Ectodermal cell (in vitro differentiated cells): ENCODE measurements around the gene ACACA.

Experiments used
- H3K27ac ChIP-seq: 2 replicates; pipeline ENCODE4 v1.7.0; 2013; ENCODE audit warnings: mild to moderate bottlenecking, low read depth, low read length; ENCODE audit not compliant: insufficient read depth, poor library complexity, severe bottlenecking
- H3K27me3 ChIP-seq: 2 replicates; pipeline ENCODE4 v1.7.0; 2013; ENCODE audit warnings: mild to moderate bottlenecking, low read length; ENCODE audit not compliant: insufficient read depth, control insufficient read depth, poor library complexity, severe bottlenecking
- H3K36me3 ChIP-seq: one replicate; pipeline ENCODE4 v1.7.0; 2013; ENCODE audit warnings: low read length; ENCODE audit not compliant: control insufficient read depth, insufficient read depth
- H3K4me1 ChIP-seq: one replicate; pipeline ENCODE4 v1.7.0; 2013; ENCODE audit warnings: low read length; ENCODE audit not compliant: control insufficient read depth, insufficient read depth
- H3K4me3 ChIP-seq: 2 replicates; pipeline ENCODE4 v1.7.0; 2013; ENCODE audit warnings: low read depth, low read length, control low read depth; ENCODE audit not compliant: insufficient read depth
- H3K9me3 ChIP-seq: 2 replicates; pipeline ENCODE4 v1.7.0; 2013; ENCODE audit warnings: mild to moderate bottlenecking, low read length, moderate library complexity; ENCODE audit not compliant: control insufficient read depth
- WGBS, 2 experiments: methylation state at CpG; one replicate each; pipeline ENCODE4 v1.1.7; 2013; ENCODE audit warnings: missing lambda C conversion rate in 2 of 2; 5-methylcytosine and 5-hydroxymethylcytosine counted together

ACACA gene

DNA sequence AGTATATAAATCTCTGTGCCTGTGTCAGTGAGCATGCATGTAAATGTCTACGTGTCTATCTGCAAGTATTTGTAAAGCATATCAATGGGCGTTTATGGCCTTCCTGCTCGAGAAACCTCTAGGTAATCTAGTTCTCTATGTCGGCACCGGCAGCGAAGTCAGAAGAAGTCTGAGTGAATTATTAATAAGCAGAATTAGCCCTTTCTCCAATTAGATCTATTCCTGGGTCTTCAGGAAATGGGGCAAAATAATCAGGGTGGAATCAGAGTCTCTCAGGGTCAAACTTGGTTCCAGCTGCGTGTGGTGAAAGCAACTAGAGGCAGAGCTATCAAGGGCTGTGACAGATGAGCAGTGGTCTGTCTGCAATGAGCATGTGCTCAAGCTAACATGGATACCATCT, 30.9 kb downstream of the ACACA start, which contains the start of gene C17orf78:
C17orf78 (plus strand) TSS at position 280 of the 400 bp plus-strand sequence; CDS start at position 388, 108 bp downstream.
- no peaks in the 10 kb centered on the region for H3K9me3 ChIP-seq
- no peak within 1 kb of the TSS for H3K4me3 ChIP-seq
- H3K36me3 ChIP-seq: no peaks in the 10 kb centered on the region
- no peaks in the 10 kb centered on the region for H3K4me1 ChIP-seq
- WGBS, 2 experiments: 93 to 94% methylated on average over 7 of the region's 7 CpGs
- no peaks in the 10 kb centered on the region for H3K27me3 ChIP-seq
- H3K27ac ChIP-seq: no peak within 1 kb of the TSS

DNA sequence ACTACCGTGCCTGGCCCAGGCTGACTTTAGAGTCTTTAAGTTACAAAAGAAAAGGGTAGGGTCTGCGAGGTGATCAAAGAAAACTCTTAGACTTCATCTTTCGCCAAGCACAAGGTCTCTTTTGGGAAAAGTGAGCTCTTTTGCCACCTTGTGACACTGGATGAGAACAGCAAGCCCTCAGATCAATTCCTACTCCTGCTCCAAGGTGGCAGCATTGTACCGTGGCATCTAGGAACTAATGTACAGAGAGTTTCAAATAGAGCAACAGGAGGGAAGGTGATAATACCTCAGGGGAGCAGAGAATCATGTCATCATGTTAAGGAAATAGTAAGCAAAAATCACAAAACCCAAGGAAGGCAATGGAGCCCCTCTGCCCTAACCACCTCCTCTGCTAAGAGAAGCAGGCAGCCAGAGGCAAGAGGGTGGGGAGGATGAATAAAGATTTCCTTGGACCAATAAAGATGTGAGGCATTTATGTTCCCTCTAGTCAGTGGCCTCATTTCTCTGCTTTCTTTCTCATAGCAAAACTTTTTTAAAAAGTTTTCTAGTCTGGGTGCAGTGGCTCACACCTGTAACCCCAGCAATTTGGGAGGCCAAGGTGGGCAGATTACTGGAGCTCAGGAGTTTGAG, 33.0 kb downstream of the ACACA start:
- WGBS, 2 experiments: 17 to 18% methylated on average over 4 of the region's 4 CpGs
- no peak overlapping the region for H3K27ac ChIP-seq

DNA sequence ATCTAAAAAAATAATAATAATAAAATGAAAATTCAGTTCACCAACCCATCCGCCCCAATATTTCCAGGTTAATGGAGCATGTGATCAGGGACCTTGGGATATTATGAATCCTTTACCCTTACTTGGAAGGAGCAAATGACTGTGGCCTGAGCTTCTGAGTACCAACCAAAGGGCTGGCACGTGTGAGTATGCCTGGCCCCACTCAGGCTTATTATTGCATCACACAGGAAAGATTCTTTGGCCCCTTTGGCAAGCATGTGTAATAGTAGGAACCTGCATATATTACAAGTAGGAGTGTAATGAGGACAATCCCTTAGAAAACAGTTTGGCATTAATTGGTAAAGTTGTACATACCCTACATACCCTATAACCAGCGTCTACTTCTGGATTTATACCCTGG, 38.1 kb downstream of the ACACA start:
- no peak overlapping the region for H3K4me3 ChIP-seq
- H3K27ac ChIP-seq: no peak overlapping the region
- no peaks in the 10 kb centered on the region for H3K9me3 ChIP-seq
- 93 to 98% methylated on average over 3 of the region's 3 CpGs for WGBS, 2 experiments
- H3K4me1 ChIP-seq: no peaks in the 10 kb centered on the region
- no peaks in the 10 kb centered on the region for H3K27me3 ChIP-seq
- H3K36me3 ChIP-seq: no peaks in the 10 kb centered on the region

More for the DNA sequence above, 33.0 kb downstream of the ACACA start:
- H3K27me3 ChIP-seq: no peaks in the 10 kb centered on the region
- no peaks in the 10 kb centered on the region for H3K4me1 ChIP-seq
- H3K36me3 ChIP-seq: no peaks in the 10 kb centered on the region
- H3K4me3 ChIP-seq: no peak overlapping the region
- H3K9me3 ChIP-seq: no peaks in the 10 kb centered on the region

DNA sequence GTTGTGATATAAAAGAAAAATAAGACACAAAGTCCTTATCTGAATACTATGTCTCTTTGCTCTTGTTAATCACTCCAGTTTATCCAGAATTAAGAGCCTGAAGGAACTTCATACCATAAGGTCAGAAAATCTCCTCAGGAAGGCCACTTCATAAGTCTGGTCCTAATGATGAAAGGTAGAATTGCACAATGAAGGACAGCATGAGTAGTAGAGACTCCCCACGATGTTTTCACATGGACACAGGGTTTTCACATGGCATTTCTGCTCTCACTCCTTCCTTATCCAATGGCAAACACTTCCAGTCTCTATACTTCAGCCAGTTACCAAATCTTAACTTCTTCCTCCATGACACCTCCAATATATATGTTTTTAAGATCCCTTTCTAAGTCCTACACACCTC, 41.0 kb downstream of the ACACA start:
- Histone ChIP-seq H3K4me1 (no peaks in the 10 kb centered on the region), H3K9me3 (no peaks in the 10 kb centered on the region), H3K36me3 (no peaks in the 10 kb centered on the region), H3K27me3 (no peaks in the 10 kb centered on the region), H3K27ac (no peak overlapping the region), H3K4me3 (no peak overlapping the region)
- WGBS, 2 experiments: 92 to 95% methylated on average over 1 of the region's 1 CpG

DNA sequence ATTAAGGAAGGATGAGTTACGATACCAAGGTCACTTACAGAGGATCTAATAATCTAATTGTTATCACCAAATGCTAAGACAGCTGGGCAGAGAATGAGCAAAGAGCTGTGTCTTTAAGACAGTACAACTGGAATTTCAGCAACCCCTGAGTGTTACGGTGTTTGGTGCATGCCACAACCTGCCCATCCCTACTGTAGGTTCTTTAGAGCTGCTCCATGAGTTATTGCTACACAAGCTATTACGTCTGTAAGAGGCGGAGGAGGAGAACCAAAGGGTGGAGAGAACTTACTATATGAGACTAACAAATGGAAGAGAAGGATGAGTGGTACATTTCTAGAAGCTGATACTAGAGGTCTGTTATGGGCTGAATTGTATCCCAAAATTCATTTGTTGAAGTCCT, 45.1 kb downstream of the ACACA start:
- Histone ChIP-seq H3K27me3 (no peaks in the 10 kb centered on the region), H3K4me3 (no peak overlapping the region), H3K9me3 (no peaks in the 10 kb centered on the region), H3K4me1 (no peaks in the 10 kb centered on the region), H3K36me3 (no peaks in the 10 kb centered on the region), H3K27ac (no peak overlapping the region)
- WGBS, 2 experiments: 87 to 90% methylated on average over 4 of the region's 4 CpGs

DNA sequence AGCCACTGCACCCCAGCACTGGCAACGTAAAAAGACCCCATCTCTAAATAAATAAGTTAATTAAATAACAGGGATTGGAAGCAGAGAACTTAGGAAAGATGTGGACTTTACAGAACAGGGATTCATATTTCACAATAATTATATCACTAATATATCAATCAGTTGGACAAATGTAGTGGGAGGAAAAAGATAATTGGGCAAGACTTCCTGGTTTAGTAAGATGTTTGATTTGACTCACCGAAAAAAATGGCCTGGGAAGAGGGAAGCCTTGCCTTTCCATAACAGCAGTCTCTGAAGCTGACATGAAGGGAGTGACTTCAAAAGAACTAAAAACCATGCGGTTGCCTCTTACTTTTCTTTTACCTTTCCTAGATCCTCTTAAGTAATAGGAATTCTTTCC, 46.0 kb downstream of the ACACA start:
- H3K4me1 ChIP-seq: no peaks in the 10 kb centered on the region
- WGBS, 2 experiments: 95 to 96% methylated on average over 3 of the region's 3 CpGs
- no peak overlapping the region for H3K4me3 ChIP-seq
- H3K9me3 ChIP-seq: no peaks in the 10 kb centered on the region
- no peaks in the 10 kb centered on the region for H3K27me3 ChIP-seq
- no peaks in the 10 kb centered on the region for H3K36me3 ChIP-seq
- no peak overlapping the region for H3K27ac ChIP-seq

DNA sequence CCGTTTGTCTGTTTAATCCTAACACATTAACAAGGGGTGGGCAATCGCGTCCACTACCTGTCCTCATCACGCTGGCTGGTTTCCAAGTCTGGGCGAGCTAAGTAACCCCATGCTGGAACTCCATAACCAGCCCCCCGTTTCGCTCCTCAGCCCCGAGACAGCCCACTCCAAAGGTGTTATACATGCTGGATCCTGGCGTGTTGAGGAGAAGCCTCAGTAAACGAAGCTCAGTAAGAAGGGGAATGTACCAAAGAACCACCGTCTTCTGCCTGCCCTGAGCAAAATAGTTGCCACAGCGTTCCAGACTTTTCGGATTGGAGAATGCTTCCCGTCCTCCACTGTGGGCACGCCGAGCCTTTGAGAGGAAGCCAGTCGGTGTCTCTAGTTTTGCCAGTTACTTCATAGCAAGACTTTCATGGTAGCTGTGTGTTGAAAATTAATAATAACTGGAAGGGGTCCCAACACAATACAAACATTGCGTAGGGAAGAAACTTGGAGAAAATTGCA, 46.9 kb downstream of the ACACA start:
- 42 to 44% methylated on average over 18 of the region's 18 CpGs for WGBS, 2 experiments
- no peaks in the 10 kb centered on the region for H3K9me3 ChIP-seq

DNA sequence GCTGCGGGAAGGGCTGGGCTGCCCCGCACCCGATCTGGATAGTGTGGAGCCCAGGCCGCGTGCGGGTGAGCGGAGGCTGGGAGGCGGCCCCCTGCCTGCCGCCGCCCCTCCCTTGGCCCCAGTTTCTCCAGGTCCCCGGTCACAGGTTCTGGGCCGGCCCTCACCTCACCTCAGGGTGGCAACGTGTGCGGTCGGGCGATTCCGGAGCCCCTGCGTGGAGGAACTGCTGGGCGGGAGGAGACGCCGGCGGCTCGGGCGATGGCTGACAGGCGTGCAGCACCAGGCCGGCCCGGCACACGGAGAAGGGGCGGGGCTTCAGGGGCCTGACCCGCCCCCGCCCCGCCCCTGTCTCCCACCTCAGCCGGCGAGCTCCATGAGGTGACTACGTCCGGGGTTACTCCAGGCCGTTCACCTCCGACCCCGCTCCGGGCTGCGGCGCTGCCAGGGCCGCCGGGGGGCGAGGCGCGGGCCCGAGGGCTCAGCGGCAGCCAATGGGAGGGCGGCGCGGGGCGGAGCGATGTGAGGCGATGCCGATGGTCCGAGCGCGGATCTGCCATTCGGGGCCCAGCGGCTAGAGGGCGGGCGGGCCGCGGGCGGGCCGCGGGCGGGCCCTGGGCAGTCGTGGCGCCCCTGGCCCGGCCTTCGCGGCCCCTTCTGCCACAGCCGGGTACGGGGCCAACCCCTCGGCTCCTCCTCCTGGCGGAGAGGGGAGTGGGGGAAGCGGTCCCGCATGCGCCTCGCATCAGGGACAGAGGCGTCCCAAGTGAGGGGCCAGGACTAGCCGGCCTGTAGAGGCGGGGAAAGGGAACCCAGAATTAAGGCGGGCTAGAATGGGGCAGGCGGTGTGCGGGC, 47.6 kb downstream of the ACACA start:
- Histone ChIP-seq H3K9me3 (no peaks in the 10 kb centered on the region), H3K4me1 (no peaks in the 10 kb centered on the region), H3K4me3 (peak overlapping the region; percentile 97), H3K27ac (peak overlapping the region; percentile 95), H3K27me3 (no peaks in the 10 kb centered on the region), H3K36me3 (no peaks in the 10 kb centered on the region)
- 0 to 1% methylated on average over 88 of the region's 88 CpGs for WGBS, 2 experiments

More for the DNA sequence above, 46.9 kb downstream of the ACACA start:
- Histone ChIP-seq H3K4me1 (no peaks in the 10 kb centered on the region), H3K4me3 (peak overlapping the region; percentile 21), H3K27me3 (no peaks in the 10 kb centered on the region), H3K27ac (peak overlapping the region; percentile 85), H3K36me3 (no peaks in the 10 kb centered on the region)

DNA sequence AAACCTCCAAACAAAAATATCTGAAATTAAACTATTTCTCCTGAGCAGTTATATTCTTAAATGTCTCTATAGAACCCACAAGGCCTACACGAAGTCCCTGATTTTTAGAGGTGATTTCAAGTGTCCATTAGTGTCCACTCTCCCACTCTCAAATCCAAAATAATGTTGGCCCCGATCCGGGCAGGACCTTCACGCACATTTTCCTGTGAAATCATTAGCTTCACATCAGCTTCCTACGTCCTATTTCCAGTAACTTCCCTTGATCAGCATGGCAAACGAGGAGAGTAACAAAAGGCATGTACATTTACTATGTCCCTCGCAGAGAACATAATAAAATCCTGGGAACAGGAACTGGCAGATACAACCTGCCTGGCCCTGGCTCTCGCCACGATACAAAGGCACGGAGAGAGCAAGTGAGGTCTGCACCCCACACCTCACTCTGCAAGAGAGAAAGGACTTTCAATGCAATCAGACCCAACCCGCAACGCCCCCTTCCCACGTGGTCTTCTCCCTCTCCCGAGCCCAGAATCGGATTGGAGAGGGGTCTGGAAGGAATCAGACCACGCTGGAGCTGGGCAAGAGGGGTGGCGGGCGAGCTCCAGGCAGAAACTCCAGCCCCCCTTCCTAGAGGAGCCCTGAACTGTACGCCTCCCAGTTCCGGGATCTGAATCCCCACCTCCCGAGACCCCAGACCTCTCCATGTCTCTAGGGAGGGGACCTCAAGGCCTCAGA, 48.4 kb downstream of the ACACA start:
- peaks cover 3% of the 10 kb centered on the region for H3K36me3 ChIP-seq
- 2 to 3% methylated on average over 21 of the region's 21 CpGs for WGBS, 2 experiments
- H3K9me3 ChIP-seq: no peaks in the 10 kb centered on the region
- peak overlapping the region; percentile 97 for H3K4me3 ChIP-seq
- no peaks in the 10 kb centered on the region for H3K4me1 ChIP-seq
- no peaks in the 10 kb centered on the region for H3K27me3 ChIP-seq
- peak overlapping the region; percentile 95 for H3K27ac ChIP-seq
